Choroid plexus epithelial cell (primary cell): ENCODE results near the gene HFE.

Experiments used
- DNase-seq: peaks from one replicate; pipeline ENCODE4 v3.0.0-alpha.2; 2010; ENCODE audit warnings: low read depth
- H3K4me3 ChIP-seq: 2 replicates; pipeline ENCODE4 v1.5.1; 2011; ENCODE audit warnings: low read depth, mild to moderate bottlenecking, control low read depth, low read length, moderate library complexity
- CTCF ChIP-seq: conservative IDR thresholded peaks from 2 replicates; pipeline ENCODE4 v1.5.1; 2011; ENCODE audit warnings: low read depth, mild to moderate bottlenecking, control low read depth, inconsistent platforms, low read length, moderate library complexity

Gene HFE

GRCh38 chr6:26142026-26142425, 54.8 kb downstream of the HFE start:
- TF ChIP-seq CTCF, result no peak
- H3K4me3 ChIP-seq, result no peak overlapping the region
- DNase-seq, result no peak
